GM19397 (cell line): ENCODE measurements around the gene ARF6.
"Not testable (repeated sequence)": the region's sequence is repeated elsewhere in the genome, so short reads cannot be mapped to it uniquely, and the experiment has no call there.

Experiments used
- ATAC-seq: cut with Tn5 transposase; IDR thresholded peaks from one replicate; pipeline ENCODE4 v1.9.1; 2021; ENCODE audit warnings: mild to moderate bottlenecking, moderate library complexity; ENCODE audit not compliant: unreplicated experiment

Gene ARF6

DNA sequence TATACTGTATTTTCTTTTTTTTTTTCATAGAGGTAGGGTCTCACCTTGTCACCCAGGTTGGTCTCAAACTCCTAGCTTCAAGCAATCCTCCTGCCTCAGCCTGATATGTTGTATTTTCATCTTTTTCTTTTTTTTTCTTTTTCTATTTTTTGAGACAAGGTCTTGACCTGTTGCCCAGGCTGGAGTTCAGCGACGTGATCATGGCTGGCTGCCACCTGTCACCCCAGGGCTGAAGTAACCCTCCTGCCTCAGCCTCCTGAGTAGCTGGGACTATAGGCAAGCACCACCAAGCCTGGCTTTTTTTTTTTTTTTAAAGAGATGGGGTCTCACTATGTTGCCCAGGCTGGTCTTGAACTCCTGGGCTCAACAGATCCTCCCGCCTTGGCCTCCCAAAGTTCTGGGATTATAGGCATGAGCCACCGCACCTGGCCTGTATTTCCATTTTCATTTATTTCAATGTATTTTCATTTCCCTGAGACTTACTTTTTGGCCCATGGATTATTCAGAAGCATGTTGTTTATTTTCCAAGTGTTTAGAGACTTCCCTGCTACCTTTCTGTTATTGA, 16.2 kb upstream of the ARF6 start:
- no peak for ATAC-seq

DNA sequence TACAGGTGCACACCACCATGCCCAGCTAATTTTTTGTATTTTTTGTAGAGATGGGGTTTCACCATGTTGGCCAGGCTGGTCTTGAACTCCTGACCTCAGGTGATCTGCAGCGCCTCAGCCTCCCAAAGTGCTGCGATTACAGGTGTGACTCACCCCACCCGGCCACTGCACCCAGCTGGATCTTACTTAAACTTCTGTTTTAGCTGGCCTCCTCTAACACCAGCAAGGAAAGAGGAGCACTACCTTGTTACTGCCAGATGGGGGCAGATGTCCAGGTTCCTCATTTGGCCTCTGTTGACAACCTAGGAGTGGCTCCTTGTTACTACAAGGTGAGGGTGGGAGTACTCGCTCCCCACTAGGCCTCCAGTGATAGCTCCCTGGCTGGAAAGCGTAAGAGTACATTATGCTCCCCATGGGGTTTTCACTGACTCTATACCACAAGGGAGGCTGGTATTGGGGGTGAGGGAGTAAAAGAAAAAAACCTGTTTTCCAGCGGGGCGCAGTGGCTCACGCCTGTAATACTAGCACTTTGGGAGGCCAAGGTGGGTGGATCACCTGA, 13.2 kb upstream of the ARF6 start:
- ATAC-seq, result no peak

DNA sequence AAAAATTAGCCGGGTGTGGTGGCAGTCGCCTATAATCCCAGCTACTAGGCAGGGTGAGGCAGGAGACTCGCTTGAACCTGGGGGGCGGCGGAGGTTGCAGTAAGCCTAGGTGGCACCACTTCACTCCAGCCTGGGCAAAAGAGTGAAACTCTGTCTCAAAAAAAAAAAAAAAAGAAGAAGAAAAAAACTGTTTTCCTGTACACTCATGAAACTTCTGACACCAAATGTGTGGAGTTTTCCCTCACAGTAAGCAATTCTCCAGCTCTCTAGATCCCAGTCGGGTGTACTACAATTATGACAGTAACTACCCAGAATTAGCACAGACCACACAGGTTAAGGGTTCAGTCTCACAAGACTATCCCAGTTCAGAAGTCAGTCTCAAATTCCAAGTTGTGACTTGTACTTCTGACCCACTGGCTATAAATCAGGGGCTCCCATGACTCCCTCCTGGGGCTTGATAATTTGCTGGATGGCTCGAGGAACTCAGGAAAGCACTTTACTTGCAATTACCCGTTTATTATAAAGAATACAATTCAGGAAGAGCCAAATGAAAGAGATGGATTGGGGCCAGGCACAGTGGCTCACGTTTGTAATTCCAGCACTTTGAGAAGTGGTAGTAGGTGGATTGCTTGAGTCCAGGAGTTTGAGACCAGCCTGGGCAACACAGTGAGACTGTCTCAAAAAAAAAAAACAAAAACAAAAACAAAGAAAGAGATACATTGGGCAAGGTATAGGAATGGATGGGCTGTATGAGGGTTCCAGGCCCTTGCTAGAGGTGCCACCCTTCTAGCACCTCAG, 12.4 kb upstream of the ARF6 start:
- no peak for ATAC-seq

DNA sequence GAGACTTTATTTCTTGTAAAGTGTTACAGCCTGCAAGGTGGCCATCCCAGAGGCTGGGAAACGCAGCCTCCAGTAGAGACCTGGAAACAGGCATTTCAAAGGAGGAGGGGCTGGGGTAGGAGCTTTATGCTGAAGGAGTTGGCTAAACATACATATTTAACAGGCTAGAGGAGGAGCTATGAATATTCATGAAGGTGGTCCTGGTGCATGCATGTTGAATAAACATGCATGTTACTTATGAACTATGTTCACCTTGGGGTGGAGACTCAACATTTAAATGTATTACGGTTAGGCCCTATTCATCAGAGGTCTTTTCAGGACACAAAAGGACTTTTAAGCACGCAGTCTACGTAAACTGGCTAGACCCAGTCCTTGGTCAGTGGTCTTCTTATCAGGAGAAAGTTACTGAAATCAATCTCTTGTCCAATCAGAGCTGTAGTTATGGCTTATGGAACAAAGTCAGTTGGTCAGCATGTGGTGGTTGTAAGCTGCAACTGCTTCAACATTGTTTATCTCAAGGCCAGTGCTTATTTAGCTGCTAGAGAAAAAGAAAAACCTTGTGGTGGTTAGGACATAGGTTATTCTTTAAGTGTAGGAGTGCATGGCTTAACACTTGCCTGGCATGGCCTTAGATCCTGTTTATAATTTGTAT, 11.4 kb upstream of the ARF6 start:
- ATAC-seq, result no peak

DNA sequence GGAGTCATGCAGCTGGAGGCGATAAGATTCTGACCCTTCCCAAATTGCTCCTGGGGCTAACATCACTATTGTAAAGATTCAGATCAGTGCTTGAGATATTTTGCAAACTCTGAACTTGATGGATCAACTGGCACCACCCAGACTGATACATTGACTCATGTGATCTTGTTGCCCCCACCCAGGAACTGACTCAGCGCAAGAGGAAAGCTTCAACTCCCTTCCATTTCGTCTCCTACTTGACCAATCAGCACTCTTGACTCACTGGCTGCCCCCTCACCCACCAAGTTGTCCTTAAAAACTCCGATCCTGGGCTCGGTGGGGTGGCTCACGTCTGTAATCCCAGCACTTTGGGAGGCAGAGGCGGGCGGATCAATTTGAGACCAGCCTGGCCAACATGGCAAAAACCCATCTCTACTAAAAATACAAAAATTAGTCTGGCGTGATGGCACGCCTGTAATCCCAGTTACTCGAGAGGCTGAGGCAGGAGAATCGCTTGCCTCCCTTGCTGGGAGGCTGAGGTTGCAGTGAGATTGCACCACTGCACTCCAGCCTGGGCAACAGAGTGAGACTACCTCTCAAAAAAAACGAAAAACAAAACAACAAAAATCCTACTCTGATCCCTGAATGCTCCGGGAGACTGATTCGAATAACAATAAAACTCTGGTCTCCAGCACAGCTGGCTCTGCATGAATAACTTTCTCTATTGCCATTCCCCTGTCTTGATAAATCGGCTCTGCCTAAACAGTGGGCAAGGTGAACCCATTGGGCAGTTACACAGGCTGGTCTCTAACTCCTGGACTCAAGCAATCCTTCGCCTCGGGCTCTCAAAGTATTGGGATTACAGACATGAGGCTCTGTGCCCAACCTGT, 9.8 kb upstream of the ARF6 start:
- no peak for ATAC-seq

DNA sequence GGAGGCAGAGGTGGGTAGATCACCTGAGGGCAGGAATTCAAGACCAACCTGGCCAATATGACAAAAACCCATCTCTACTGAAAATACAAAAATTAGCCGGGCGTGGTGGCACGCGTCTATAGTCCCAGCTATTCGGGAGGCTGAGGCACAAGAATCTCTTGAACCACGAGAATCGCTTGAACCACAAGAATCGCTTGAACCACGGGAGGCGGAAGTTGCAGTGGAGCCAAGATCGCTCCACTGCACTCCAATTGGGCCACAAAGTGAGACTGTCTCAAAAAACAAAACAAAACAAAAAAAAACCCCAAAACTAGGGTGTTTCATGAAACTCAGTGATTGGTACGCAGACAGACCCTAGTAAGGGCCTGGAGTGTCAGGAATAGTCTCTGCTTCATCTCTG, 6.4 kb upstream of the ARF6 start:
- no peak for ATAC-seq

DNA sequence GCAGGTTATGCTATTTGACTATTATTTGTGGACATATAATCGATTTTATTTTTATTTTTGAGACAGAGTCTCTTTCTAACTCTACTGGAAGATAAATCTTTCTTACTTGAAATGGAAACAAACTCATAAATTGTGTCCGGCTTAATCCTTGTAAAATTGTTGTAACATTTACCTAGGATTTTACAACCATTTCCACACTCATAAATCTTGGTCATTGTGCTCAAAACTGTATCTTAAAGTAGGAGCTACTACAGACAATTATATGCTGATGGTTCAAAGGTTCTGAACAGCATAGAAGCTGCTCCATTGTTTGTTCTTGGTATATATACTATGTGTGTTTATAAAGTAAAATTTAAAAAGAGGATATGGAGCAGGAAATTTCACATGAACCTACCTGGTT, 4.6 kb upstream of the ARF6 start:
- no peak for ATAC-seq

DNA sequence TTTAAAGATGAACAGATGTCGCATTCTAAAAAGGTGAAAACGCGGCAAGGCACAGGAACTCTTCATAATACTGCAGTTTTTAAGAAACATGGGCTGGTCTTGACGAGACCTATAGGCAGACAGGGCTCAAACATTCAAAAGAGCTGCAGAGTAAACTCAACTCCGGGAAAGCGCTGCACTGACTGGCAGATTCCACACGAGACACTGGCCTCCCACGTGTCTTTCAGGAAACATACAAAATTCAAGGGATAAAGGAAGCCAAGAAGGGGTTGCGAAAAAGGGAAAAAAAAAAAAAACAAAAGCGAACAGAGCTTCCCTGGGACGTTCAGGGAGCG, 614 bp upstream of the ARF6 start:
- peak; percentile 20 for ATAC-seq

DNA sequence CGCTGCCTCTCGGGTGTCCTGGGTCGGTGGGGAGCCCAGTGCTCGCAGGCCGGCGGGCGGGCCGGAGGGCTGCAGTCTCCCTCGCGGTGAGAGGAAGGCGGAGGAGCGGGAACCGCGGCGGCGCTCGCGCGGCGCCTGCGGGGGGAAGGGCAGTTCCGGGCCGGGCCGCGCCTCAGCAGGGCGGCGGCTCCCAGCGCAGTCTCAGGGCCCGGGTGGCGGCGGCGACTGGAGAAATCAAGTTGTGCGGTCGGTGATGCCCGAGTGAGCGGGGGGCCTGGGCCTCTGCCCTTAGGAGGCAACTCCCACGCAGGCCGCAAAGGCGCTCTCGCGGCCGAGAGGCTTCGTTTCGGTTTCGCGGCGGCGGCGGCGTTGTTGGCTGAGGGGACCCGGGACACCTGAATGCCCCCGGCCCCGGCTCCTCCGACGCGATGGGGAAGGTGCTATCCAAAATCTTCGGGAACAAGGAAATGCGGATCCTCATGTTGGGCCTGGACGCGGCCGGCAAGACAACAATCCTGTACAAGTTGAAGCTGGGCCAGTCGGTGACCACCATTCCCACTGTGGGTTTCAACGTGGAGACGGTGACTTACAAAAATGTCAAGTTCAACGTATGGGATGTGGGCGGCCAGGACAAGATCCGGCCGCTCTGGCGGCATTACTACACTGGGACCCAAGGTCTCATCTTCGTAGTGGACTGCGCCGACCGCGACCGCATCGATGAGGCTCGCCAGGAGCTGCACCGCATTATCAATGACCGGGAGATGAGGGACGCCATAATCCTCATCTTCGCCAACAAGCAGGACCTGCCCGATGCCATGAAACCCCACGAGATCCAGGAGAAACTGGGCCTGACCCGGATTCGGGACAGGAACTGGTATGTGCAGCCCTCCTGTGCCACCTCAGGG, 679 bp downstream of the ARF6 start:
- peak; percentile 45 for ATAC-seq

DNA sequence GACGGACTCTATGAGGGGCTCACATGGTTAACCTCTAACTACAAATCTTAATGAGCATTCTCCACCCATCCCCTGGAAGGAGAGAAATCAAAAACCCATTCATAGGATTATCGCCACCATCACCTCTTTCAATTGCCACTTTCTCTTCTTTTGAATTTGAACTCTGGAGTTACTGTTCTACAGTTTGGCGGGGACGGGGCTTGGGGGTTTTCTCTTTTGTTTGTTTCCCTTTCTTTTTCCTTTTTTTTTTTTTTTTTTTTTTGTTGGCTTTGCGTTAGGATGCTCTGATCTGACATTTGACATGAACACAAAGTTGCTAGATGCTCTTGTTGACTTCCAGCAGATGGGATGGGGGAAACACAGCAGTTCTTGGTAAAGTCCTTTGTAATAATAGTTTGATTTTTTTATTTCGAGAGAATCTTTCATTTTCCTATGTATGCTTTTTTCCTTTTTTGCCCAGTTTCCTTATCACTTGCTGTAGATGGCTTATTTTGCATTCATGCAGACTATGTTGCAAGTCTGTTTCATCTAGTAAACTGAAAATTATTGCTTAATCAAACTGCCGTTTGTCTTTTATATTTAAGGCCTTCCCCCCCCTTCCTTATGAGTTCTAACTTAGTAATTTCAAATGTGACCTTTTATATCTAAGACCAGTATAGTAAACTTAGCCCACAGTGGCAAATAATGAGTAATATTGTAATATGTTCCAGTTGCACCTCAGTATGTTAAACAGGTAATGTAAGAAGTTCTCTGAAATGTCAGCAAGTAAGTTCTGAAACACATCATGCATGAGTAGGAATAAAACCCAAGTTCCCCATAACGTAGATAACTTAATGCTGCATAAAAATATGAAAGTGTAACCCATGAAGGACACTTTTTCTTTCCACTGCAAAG, 1.6 kb downstream of the ARF6 start:
- not testable (repeated sequence) for ATAC-seq

DNA sequence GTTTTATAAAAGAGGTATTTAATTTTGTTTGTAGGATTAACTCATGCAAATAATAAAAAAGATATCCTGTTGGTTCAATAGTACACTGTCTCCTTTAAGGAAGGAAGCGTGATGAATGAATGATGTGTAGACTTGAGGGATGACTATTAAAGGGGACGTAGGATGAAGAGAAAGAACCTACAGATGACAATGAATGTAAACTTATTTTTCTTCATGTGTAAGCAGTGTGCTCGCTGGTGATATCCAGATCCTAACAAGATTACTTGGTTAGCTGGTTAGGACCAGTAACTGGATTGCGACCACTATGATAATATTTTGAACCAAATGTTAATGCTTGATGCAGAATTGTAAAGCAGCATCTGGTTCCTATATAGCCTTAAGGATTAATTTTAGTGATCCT, 2.6 kb downstream of the ARF6 start:
- no peak for ATAC-seq

DNA sequence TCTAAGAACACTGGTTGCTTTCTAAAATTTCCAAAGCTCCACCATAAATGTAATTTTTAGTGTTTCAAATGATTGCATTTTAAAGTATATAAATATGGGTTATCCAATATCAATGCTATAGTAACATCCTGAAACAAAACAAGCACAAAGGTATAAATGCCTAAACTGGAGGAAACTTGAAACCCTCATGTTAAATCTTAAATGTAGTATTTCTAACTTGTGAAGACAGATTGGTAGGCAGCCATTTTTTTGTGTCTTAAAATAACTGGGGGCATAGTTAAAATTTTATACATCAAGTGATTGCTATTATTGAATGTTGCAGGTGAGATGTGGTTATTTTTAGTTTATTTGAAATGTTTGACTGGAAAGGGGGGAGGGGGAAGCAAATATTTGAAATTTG, 3.4 kb downstream of the ARF6 start:
- not testable (repeated sequence) for ATAC-seq

DNA sequence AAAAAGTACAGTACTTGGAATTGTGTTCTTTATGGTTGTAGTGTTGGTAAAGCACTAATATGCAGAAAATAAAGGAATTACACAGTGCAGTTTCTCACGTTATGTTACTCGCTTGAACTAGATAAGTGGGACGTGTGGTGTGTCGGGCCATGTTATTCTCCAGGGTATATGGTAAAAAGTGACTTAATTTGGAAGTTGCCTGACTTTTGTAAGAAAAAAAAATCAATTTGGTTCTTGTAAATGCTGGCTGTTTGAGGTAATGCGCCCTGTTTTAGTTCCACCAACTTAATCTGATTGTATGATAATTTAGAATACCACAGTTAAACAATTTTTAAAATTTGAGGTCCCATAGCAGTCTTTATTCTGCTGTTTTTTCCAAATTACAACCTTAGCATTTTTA, 4.1 kb downstream of the ARF6 start:
- no peak for ATAC-seq

DNA sequence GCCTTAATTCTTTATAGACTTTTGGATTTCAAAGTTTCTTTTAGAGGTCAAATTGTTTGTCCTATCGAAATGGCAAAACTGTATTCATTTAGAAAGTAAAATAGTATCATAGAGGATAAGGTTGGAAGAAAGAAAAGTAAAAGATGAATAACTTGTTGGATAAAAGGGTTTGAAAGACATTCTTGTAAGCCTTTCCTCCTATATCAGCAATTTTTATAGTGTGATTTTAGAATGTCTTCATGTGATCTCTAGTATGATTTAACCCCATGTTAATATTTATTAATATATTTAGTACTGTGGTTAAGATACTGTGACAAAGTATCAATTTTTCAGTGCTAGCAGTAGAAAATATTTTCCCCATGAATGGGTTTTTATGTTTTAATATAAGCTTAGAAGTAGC, 4.5 kb downstream of the ARF6 start:
- ATAC-seq, result no peak

DNA sequence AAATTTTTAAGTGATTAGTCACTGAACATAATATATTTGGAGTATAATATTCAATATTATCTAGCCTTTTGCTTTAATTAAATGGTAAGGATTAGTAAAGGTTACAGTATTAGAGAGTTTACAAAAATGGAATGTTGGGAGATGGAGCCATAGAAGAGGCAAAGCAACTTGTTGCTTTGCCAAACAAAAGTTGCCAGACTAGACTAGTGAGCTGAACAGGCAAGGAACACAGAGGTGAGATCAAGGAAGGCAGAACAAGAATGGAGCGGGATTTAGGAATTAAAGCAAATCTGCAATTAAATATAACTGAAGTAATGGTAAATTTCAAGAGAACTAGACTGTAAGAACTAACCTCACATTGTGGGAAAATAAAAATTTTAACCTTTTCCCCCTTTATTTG, 5.1 kb downstream of the ARF6 start:
- no peak for ATAC-seq

DNA sequence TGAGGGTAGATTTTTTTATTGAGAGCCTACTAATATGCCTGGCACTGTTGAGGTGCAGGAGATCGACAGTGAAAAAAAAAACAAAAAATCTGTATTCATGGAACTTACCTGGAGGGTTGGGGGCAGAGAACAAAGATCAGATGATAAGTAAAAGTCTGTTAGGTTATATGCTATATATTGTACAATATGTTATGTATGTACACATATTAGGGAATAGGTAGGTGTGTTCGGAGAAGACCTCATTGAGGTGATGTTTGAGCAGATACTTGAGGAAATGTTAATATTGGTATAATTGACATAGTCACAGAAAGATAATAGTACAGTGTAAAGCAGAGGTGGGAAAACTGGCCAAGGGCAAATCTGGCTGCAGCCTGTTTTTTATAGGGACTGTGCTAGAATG, 5.6 kb downstream of the ARF6 start:
- ATAC-seq, result no peak

DNA sequence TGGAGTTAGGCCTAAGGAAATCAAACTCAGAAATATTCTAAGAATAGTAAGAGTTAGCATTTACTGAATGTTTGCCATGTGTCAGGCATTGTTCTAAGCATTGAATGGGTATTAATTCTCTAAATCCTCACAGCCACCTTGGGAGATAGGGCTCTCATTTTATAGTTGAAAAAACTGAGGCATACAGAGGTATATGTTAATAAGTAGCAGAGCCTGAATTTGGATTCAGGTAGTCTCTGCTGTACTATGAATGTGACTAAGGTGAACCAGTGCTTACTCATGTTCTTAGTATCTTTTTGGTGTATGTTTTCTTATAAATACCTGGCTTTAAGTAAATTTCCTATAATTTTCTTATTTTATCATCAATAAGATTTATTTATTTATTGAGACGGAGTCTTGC, 8.1 kb downstream of the ARF6 start:
- ATAC-seq, result no peak

DNA sequence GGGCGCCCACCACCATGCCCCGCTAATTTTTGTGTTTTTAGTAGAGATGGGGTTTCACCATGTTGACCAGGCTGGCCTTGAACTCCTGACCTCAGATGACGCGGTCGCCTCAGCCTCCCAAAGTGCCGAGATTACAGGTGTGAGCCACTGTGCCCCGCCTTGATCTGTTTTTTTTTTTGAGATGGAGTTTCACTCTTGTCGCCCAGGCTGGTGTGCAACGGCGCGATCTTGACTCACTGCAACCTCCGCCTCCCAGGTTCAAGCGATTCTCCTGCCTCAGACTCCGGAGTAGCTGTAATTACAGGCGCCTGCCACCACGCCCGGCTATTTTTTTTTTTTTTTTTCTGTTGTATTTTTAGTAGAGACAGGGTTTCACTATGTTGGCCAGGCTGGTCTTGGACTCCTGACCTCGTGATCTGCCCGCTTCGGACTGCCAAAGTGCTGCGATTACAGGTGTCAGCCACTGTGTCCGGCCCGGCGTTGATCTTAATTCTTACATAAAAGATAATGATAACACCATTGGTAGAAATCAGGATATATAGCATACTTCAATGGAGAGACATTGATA, 9.9 kb downstream of the ARF6 start:
- ATAC-seq, result not testable (repeated sequence)

DNA sequence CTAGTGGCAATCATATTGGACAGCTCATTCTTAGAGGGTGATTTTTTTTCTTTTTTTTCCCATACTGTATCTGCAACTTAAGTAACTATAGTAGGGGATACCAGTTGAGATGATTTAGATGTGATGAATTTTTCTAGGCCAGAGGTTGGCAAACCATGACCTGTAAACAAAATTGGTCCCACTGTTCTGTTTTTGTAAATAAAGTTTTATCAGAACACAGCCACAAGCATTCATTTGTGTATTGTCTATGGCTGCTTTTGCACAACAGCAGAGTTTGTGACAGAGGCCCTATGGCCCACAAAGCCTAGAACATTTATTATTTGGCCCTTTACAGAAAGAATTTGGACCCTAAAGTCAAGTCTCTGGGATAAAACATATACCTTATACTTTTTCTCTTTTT, 11.4 kb downstream of the ARF6 start:
- ATAC-seq, result no peak
